HepG2 (cell line): Measurements from ENCODE around the gene HYAL1. TPM values are rescaled to one million over a fixed set of nuclear protein-coding genes. Genes with fewer than 3 reads are reported as not detected.

Experiments
- AGO2 ChIP-seq: fragments of 200-400 bp; formaldehyde crosslinking; optimal IDR thresholded peaks from 2 replicates; pipeline ENCODE3; 2017; ENCODE audit warnings: mild to moderate bottlenecking, low read depth, low read length, moderate library complexity
- FOXA3 ChIP-seq: IDR thresholded peaks from 2 replicates; pipeline ENCODE4 v1.6.1; 2016; ENCODE audit warnings: missing genetic modification reagents, missing compliant biosample characterization
- HNF4G ChIP-seq, 2 experiments: sonication (generic) in 1 of 2; formaldehyde crosslinking in 1 of 2; IDR thresholded peaks; 2 replicates each; pipeline versions ENCODE4 v1.4.0 to v1.6.1; 2011 to 2020; ENCODE audit warnings: borderline replicate concordance in 2 of 2, low read depth in 2 of 2, mild to moderate bottlenecking in 2 of 2, low read length in 1 of 2, missing genetic modification reagents in 1 of 2, moderate library complexity in 1 of 2
- IKZF5 ChIP-seq: IDR thresholded peaks from 2 replicates; pipeline ENCODE4 v1.6.1; 2018; ENCODE audit warnings: missing genetic modification reagents, mild to moderate bottlenecking, missing compliant biosample characterization
- KDM1A ChIP-seq: IDR thresholded peaks from 2 replicates; pipeline ENCODE4 v1.6.1; 2016; ENCODE audit warnings: missing compliant biosample characterization
- NAIF1 ChIP-seq: sonication (generic); formaldehyde crosslinking; IDR thresholded peaks from 2 replicates; pipeline ENCODE4 v1.5.0; 2020; ENCODE audit warnings: mild to moderate bottlenecking, missing genetic modification reagents, borderline replicate concordance
- NFATC3 ChIP-seq: sonication (generic); formaldehyde crosslinking; IDR thresholded peaks from 2 replicates; pipeline ENCODE4 v1.5.1; 2020; ENCODE audit warnings: mild to moderate bottlenecking, missing genetic modification reagents
- NONO ChIP-seq, 2 experiments: fragments of 450-650 bp in 1 of 2; sonication (generic) in 1 of 2; formaldehyde crosslinking in 1 of 2; IDR thresholded peaks in 1 of 2; conservative IDR thresholded peaks in 1 of 2; 2 replicates each; pipeline versions ENCODE4 v1.6.1 to v1.8.0; 2017 to 2022; ENCODE audit warnings: mild to moderate bottlenecking in 1 of 2, missing genetic modification reagents in 1 of 2, moderate library complexity in 1 of 2
- PCBP2 ChIP-seq: fragments of 200-400 bp; formaldehyde crosslinking; optimal IDR thresholded peaks from 2 replicates; pipeline ENCODE3; 2018; ENCODE audit warnings: low read length, low read depth; ENCODE audit not compliant: poor library complexity, severe bottlenecking
- RBAK ChIP-seq: sonication (generic); formaldehyde crosslinking; IDR thresholded peaks from 2 replicates; pipeline ENCODE4 v1.5.1; 2020; ENCODE audit warnings: mild to moderate bottlenecking, missing genetic modification reagents
- SMC3 ChIP-seq: IDR thresholded peaks from 2 replicates; pipeline ENCODE4 v1.6.1; 2011; ENCODE audit warnings: low read length, improper control_type of control experiment
- SNAPC5 ChIP-seq: sonication (generic); formaldehyde crosslinking; IDR thresholded peaks from 2 replicates; pipeline ENCODE4 v1.8.1; 2023; ENCODE audit warnings: mild to moderate bottlenecking, missing genetic modification reagents, borderline replicate concordance
- STAG1 ChIP-seq: sonication (generic); formaldehyde crosslinking; IDR thresholded peaks from 2 replicates; pipeline ENCODE4 v1.4.0; 2020; ENCODE audit warnings: missing genetic modification reagents
- ZC3H4 ChIP-seq: sonication (generic); formaldehyde crosslinking; IDR thresholded peaks from 2 replicates; pipeline ENCODE4 v1.4.0; 2020; ENCODE audit warnings: missing genetic modification reagents, borderline replicate concordance
- ZMAT5 ChIP-seq: sonication (generic); formaldehyde crosslinking; IDR thresholded peaks from 2 replicates; pipeline ENCODE4 v1.5.0; 2020; ENCODE audit warnings: mild to moderate bottlenecking, low read depth, missing genetic modification reagents, borderline replicate concordance
- ZNF275 ChIP-seq: sonication (generic); formaldehyde crosslinking; IDR thresholded peaks from 2 replicates; pipeline ENCODE4 v1.8.0; 2022; ENCODE audit warnings: missing genetic modification reagents, mild to moderate bottlenecking, inconsistent platforms, borderline replicate concordance
- ZNF281 ChIP-seq: sonication (generic); formaldehyde crosslinking; IDR thresholded peaks from 2 replicates; pipeline ENCODE4 v1.4.0; 2020; ENCODE audit warnings: missing genetic modification reagents, borderline replicate concordance
- ZNF362 ChIP-seq: sonication (generic); formaldehyde crosslinking; IDR thresholded peaks from 2 replicates; pipeline ENCODE4 v1.4.0; 2020; ENCODE audit warnings: missing genetic modification reagents, mild to moderate bottlenecking, borderline replicate concordance
- ZNF713 ChIP-seq: sonication (generic); formaldehyde crosslinking; IDR thresholded peaks from 2 replicates; pipeline ENCODE4 v1.4.0; 2020; ENCODE audit warnings: mild to moderate bottlenecking, missing genetic modification reagents
- ZSCAN25 ChIP-seq: sonication (generic); formaldehyde crosslinking; IDR thresholded peaks from 2 replicates; pipeline ENCODE4 v1.8.0; 2022; ENCODE audit warnings: mild to moderate bottlenecking, missing genetic modification reagents
- polyA plus RNA-seq, 8 experiments: library from polyadenylated mRNA; depleted of rRNA in 3 of 8; stranded (reverse) in 7 of 8; unstranded in 1 of 8; fragments of >200 nt; fragmentation: Illumina TruSeq in 4 of 8; extraction: Trizol in 4 of 8; gene quantifications; 2 replicates each; pipeline versions ENCODE4 v1.2.1 to v1.2.3, GENCODE V29; 2011 to 2016; ENCODE audit warnings: low read depth in 4 of 8, missing spikeins in 1 of 8, mixed read lengths in 1 of 8; ENCODE audit not compliant: insufficient read depth in 1 of 8
- total RNA-seq, 5 experiments: library from RNA; depleted of rRNA; stranded (reverse); fragments of >200 nt; fragmentation: Illumina TruSeq; extraction: Trizol; gene quantifications; 2 replicates each; pipeline ENCODE4 v1.2.3, GENCODE V29; 2016; ENCODE audit warnings: low read depth in 1 of 5

The HYAL1 gene
- total and polyA plus RNA-seq, 2 of the 13 experiments (the other 11 are each of a cell fraction or from before 2014, with no cell fraction given) = 76.5 to 193 TPM

GRCh38 chr3:50272911-50273688 lies 30.3 kb downstream of the HYAL1 start (continued):
- TF ChIP-seq ZMAT5 (CRISPR knock-in tag) (no peak), PCBP2 (no peak), NFATC3 (CRISPR knock-in tag) (no peak), SMC3 (peak; percentile 79; the same call in 1 of the 2 replicates), NONO (IDR thresholded peaks at IDR 0.05) (no peak), NONO (CRISPR knock-in tag; conservative IDR thresholded peaks at IDR 0.05) (peak; percentile 86), NAIF1 (CRISPR knock-in tag) (no peak), ZSCAN25 (CRISPR knock-in tag) (peak; percentile 81), HNF4G (IDR thresholded peaks at IDR 0.05; ENCODE audit: borderline replicate concordance, low read depth, low read length) (no peak), HNF4G (CRISPR knock-in tag; IDR thresholded peaks at IDR 0.05; ENCODE audit: borderline replicate concordance, low read depth) (no peak), ZNF713 (CRISPR knock-in tag) (peak; percentile 82; the same call in 1 of the 2 replicates), ZNF281 (CRISPR knock-in tag) (no peak), STAG1 (CRISPR knock-in tag) (peak; percentile 97), ZNF275 (CRISPR knock-in tag) (no peak), FOXA3 (peak; percentile 28; the same call in 1 of the 2 replicates), ZNF362 (CRISPR knock-in tag) (no peak), SNAPC5 (CRISPR knock-in tag) (no peak), AGO2 (peak; percentile 80), RBAK (no peak), ZC3H4 (CRISPR knock-in tag) (no peak), KDM1A (CRISPR knock-in tag) (no peak), IKZF5 (peak; percentile 56)
